Measurements from ENCODE around the gene TNS3.

- TF ChIP-seq CTCF (IDR thresholded peaks at IDR 0.05; ENCODE audit: low read length): no peak
- TF ChIP-seq EZH2 (optimal IDR thresholded peaks at IDR 0.05; ENCODE audit: low read depth, low read length): no peak
- no peak for TF ChIP-seq EZH2phosphoT487 (IDR thresholded peaks at IDR 0.05; ENCODE audit: low read length)
These were observed 142.7 kb downstream of the TNS3 start for GRCh38 chr7:47439181-47439667.
